Measurements from ENCODE around the gene EPB41.
A peak's percentile ranks its signal among the peaks of the same experiment; 100 is the strongest.
"Not testable (repeated sequence)": the region's sequence is repeated elsewhere in the genome, so short reads cannot be mapped to it uniquely, and the experiment has no call there.

The EPB41 gene

GRCh38 chr1:29029667-29030066 lies 115.3 kb downstream of the EPB41 start:
- DNase-seq (ENCODE audit: low spot score) = no peak
- no peak for TF ChIP-seq CTCF (IDR thresholded peaks at IDR 0.05; ENCODE audit: extremely low read depth, insufficient read depth, missing control alignments)
- in situ Hi-C loops (cut with MboI; ENCODE audit: low pct_unique_long_range_greater_than_20kb, low sequenced_read_pairs, unreplicated experiment) = loop anchor here (5.0 kb wide), 1 partner anchor 147 kb away; no protein-coding TSS in a partner anchor

DNA sequence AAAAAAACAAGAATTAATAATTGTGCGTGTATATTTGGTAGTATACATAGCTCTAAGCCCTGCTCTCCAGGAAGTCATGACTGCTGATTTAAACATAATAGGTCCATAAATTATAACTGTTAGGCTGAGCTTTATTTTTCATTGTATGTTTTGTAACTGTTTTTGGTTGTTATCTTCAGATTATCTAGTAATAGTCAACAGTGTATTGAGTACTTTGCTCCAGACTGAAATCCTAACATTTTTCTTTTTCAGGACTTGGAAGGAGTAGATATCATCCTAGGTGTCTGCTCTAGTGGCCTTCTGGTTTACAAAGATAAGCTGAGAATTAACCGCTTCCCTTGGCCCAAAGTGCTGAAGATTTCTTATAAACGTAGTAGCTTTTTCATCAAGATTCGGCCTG lies 118.5 kb downstream of the EPB41 start:
- in situ Hi-C loops (cut with MboI; ENCODE audit: low pct_unique_long_range_greater_than_20kb, low sequenced_read_pairs, unreplicated experiment) = loop anchor here (5.0 kb wide), 1 partner anchor 151 kb away; no protein-coding TSS in a partner anchor
- no peak for TF ChIP-seq CTCF (IDR thresholded peaks at IDR 0.05; ENCODE audit: extremely low read depth, insufficient read depth, missing control alignments)
- no peak for DNase-seq (ENCODE audit: low spot score)

DNA sequence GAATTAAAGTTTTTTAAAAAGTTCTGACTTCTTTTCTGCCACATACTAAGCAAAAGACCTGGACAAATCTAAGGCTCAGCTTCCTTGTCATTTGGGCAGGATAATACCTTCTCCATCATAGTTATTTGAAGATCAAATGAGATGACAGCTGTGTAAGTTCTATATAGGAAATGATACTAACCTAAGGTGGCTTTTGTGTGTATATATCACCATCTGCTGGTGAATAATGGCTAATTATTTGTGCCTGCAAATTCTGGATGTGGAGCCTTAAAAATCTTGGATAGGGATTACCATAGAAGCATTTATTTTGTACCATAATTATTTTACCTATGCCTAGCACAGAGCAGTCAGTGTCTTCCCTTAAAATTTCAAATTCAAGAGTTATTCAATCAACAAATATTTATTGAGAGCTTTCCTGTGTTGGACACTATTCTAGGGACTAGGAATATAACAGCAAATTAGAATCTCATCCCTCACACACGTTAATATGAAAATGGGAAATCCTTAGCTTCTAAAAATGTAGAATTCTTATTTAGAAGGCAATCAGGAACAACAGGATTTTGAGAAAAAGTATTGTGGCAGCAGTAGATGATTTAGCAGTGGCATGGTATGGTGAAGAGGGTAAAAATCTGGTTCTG lies 119.6 kb downstream of the EPB41 start:
- TF ChIP-seq CTCF (IDR thresholded peaks at IDR 0.05; ENCODE audit: extremely low read depth, insufficient read depth, missing control alignments) = peak; percentile 57
- in situ Hi-C loops (cut with MboI; ENCODE audit: low pct_unique_long_range_greater_than_20kb, low sequenced_read_pairs, unreplicated experiment) = loop anchor here (5.0 kb wide), 1 partner anchor 152 kb away; no protein-coding TSS in a partner anchor
- DNase-seq (ENCODE audit: low spot score) = peak; percentile 60

- TF ChIP-seq CTCF (IDR thresholded peaks at IDR 0.05; ENCODE audit: extremely low read depth, insufficient read depth, missing control alignments) = no peak
- in situ Hi-C loops (cut with MboI; ENCODE audit: low pct_unique_long_range_greater_than_20kb, low sequenced_read_pairs, unreplicated experiment) = no loop called here
- no peak for DNase-seq (ENCODE audit: low spot score)
Measured at GRCh38 chr1:29043274-29043965, 129.1 kb downstream of the EPB41 start.

DNA sequence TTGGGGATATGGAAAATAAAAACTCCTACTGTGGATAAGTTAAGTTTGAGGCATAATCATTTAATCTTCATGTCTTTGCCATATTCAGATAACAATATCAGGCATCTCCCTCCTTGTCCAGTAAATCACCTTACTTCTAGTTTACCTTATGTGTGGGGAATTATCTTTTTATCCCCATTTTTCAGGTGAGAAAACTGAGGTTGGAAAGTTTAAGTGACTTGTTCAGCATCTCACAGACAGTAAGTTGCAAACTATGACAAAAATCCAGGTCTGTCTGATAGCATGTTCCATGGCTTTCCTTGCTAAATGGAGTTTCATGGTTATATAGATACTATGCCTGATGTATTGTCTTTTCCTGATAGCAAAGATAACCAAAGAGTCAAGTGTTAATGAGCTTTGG lies 129.6 kb downstream of the EPB41 start:
- in situ Hi-C loops (cut with MboI; ENCODE audit: low pct_unique_long_range_greater_than_20kb, low sequenced_read_pairs, unreplicated experiment) = no loop called here
- no peak for DNase-seq (ENCODE audit: low spot score)
- no peak for TF ChIP-seq CTCF (IDR thresholded peaks at IDR 0.05; ENCODE audit: extremely low read depth, insufficient read depth, missing control alignments)

DNA sequence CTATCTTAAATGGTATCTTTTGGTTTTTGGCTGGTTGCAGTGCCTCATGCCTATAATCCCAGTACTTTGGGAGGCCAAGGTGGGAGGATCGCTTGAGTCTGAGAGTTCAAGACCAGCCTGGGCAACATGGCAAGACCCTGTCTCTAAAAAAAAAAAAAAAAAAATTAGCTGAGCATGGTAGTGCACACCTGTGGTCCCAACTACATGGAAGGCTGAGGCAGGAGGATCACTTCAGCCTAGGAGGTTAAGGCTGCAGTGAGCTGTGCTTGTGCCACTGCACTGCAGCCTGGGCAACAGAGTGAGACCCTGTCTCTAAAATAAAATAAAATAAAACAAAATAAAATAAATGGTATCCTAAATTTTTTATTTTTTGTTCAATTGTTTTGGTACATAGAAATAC lies 131.3 kb downstream of the EPB41 start:
- DNase-seq (ENCODE audit: low spot score); in situ Hi-C loops (cut with MboI; ENCODE audit: low pct_unique_long_range_greater_than_20kb, low sequenced_read_pairs, unreplicated experiment): not testable (repeated sequence)

DNA sequence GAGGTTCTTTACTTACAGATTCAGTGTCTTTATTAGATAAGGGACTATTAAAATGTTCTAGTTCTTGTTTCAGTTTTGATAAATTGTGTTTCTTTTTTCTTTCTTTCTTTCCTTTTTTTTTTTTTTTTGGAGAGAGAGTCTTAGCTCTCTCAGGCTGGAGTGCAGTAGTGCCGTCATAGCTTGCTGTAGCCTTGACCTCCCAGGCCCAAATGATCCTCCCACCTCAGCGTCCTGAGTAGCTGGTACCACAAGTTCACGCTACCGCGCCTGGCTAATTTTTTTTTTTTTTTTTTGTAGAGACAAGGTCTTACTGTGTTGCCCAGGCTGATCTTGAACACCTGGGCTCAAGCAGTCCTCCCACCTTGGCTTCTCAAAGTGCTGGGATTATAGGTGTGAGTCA lies 132.8 kb downstream of the EPB41 start:
- in situ Hi-C loops (cut with MboI; ENCODE audit: low pct_unique_long_range_greater_than_20kb, low sequenced_read_pairs, unreplicated experiment) = no loop called here
- TF ChIP-seq CTCF (IDR thresholded peaks at IDR 0.05; ENCODE audit: extremely low read depth, insufficient read depth, missing control alignments) = no peak
- no peak for DNase-seq (ENCODE audit: low spot score)
